DOHH2 (cell line): ENCODE data around the gene KLK15.

Experiments
- H3F3A ChIP-seq: fragments of 200-600 bp; sonication (generic), shearing (Covaris generic); 2 replicates; pipeline ENCODE4 v1.6.0; 2016; ENCODE audit warnings: antibody characterized with exemption, mild to moderate bottlenecking; ENCODE audit not compliant: control insufficient read depth, insufficient read depth
- H3K27ac ChIP-seq: fragments of 200-600 bp; sonication (generic); 2 replicates; pipeline ENCODE4 v1.5.1; 2014; ENCODE audit warnings: low read depth, mild to moderate bottlenecking, low read length, moderate library complexity
- H3K27me3 ChIP-seq: fragments of 200-600 bp; sonication (generic); 2 replicates; pipeline ENCODE4 v1.6.1; 2014; ENCODE audit warnings: mild to moderate bottlenecking, low read length, mixed read lengths; ENCODE audit not compliant: control insufficient read depth
- H3K36me3 ChIP-seq: fragments of 200-600 bp; sonication (generic); 2 replicates; pipeline ENCODE4 v1.6.1; 2014; ENCODE audit warnings: mild to moderate bottlenecking, low read length, moderate library complexity, mixed read lengths; ENCODE audit not compliant: control insufficient read depth
- H3K4me1 ChIP-seq: fragments of 200-600 bp; sonication (generic); 2 replicates; pipeline ENCODE4 v1.6.1; 2014; ENCODE audit warnings: mild to moderate bottlenecking, low read length, mixed read lengths; ENCODE audit not compliant: control insufficient read depth
- H3K4me2 ChIP-seq: fragments of 200-600 bp; sonication (generic); 2 replicates; pipeline ENCODE4 v1.6.0; 2014; ENCODE audit warnings: mild to moderate bottlenecking, low read length, moderate library complexity
- H3K4me3 ChIP-seq: fragments of 200-600 bp; sonication (generic); 2 replicates; pipeline ENCODE4 v1.5.1; 2014; ENCODE audit warnings: mild to moderate bottlenecking, low read length, mixed read lengths
- H3K79me2 ChIP-seq: fragments of 200-600 bp; sonication (generic); 2 replicates; pipeline ENCODE4 v1.6.1; 2014; ENCODE audit warnings: mild to moderate bottlenecking, low read length, mixed read lengths; ENCODE audit not compliant: control insufficient read depth
- H3K9me2 ChIP-seq: fragments of 200-600 bp; sonication (generic); replicated peaks from 2 replicates; pipeline ENCODE4 v1.6.1; 2014; ENCODE audit warnings: mild to moderate bottlenecking, low read length, mixed read lengths; ENCODE audit not compliant: control insufficient read depth
- H3K9me3 ChIP-seq: fragments of 200-600 bp; sonication (generic); 2 replicates; pipeline ENCODE4 v1.6.1; 2014; ENCODE audit warnings: antibody characterized with exemption, low read length, mixed read lengths; ENCODE audit not compliant: control insufficient read depth, insufficient read depth
- H4K20me1 ChIP-seq: fragments of 200-600 bp; sonication (generic); 2 replicates; pipeline ENCODE4 v1.6.0; 2014; ENCODE audit warnings: low read depth, mild to moderate bottlenecking, antibody characterized with exemption, low read length, moderate library complexity; ENCODE audit not compliant: control insufficient read depth, insufficient read depth
- EZH2phosphoT487 ChIP-seq: fragments of 200-600 bp; sonication (generic); IDR thresholded peaks from 2 replicates; pipeline ENCODE4 v1.6.1; 2017; ENCODE audit warnings: borderline replicate concordance, mild to moderate bottlenecking, antibody characterized with exemption, low read length, moderate library complexity, mixed read lengths
- TF ChIP-seq, protein P1 (sequence below): fragments of 200-600 bp; sonication (generic); IDR thresholded peaks from one replicate; pipeline ENCODE4 v1.5.1; 2014; ENCODE audit warnings: antibody characterized with exemption, mild to moderate bottlenecking, low read depth, low read length; ENCODE audit not compliant: poor library complexity, severe bottlenecking

The KLK15 gene

DNA sequence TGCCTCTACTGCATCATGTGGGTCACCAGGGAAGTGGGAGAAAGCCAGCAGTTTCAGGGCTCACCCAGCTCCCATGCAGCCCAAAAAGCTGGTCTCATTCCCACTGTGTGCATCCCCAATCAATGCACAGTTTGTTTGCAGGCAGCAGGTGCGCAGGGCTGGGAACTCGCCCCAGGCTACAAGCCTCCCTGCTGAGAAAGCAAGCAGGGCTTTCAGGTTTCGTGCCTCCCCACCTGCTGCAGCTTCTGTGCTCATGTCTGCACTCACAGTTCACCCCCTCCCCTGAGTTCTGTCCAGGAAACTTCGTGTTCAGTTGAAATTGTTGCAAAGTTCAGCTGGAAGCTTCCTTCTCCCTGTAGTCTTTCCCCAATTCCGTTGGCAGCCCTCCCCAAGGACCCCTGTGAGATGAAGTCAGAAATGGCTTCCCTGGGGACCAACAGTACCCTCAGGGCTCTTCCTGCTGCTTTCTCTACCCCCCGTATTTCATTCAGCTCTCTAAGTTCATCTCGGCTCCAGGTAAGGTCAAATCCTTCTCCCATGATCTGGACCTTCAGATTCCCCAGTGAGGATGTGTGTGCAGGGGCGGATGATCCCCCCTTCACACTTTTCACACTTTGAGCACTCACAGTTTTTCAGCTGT, 11.0 kb upstream of the KLK15 start:
- no peak overlapping the region for H3K4me3 ChIP-seq
- peaks cover 12% of the 10 kb centered on the region for H3K27me3 ChIP-seq
- H4K20me1 ChIP-seq, result no peaks in the 10 kb centered on the region
- H3K4me1 ChIP-seq, result no peaks in the 10 kb centered on the region
- H3K27ac ChIP-seq, result no peak overlapping the region
- no peaks in the 10 kb centered on the region for H3K79me2 ChIP-seq
- no peaks in the 10 kb centered on the region for H3K9me2 ChIP-seq
- TF ChIP-seq, protein P1, sequence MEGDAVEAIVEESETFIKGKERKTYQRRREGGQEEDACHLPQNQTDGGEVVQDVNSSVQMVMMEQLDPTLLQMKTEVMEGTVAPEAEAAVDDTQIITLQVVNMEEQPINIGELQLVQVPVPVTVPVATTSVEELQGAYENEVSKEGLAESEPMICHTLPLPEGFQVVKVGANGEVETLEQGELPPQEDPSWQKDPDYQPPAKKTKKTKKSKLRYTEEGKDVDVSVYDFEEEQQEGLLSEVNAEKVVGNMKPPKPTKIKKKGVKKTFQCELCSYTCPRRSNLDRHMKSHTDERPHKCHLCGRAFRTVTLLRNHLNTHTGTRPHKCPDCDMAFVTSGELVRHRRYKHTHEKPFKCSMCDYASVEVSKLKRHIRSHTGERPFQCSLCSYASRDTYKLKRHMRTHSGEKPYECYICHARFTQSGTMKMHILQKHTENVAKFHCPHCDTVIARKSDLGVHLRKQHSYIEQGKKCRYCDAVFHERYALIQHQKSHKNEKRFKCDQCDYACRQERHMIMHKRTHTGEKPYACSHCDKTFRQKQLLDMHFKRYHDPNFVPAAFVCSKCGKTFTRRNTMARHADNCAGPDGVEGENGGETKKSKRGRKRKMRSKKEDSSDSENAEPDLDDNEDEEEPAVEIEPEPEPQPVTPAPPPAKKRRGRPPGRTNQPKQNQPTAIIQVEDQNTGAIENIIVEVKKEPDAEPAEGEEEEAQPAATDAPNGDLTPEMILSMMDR, result no peak
- H3K4me2 ChIP-seq, result no peak overlapping the region
- H3K36me3 ChIP-seq, result no peaks in the 10 kb centered on the region
- H3K9me3 ChIP-seq, result no peaks in the 10 kb centered on the region
- no peaks in the 10 kb centered on the region for H3F3A ChIP-seq

DNA sequence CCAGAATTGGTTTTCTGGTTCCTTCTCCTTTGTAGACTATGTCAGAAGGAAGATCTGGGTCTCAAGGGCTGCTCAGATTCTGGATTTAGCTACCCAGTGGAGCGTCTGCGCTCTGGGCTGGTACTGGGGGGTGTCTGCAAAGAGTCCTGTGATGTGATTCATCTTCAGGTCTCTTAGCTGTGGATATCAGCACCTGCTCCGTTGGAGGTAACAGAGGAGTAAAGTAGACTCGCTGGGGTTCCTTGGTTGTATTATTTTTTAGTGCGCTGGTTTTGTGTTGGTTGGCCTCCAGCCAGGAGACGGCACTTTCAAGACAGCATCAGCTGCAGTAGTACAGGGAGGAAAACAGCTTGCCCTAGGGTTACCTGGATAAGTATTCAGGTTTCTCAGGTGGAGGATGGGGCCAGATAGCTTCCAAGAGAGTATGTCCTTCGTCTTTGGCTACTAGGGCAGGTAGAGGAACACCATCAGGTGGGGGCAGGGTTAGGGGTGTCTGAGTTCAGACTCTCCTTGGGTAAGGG, 10.4 kb upstream of the KLK15 start:
- Histone ChIP-seq H3K4me3 (no peak overlapping the region), H3K27ac (no peak overlapping the region), H3K36me3 (no peaks in the 10 kb centered on the region), H3K4me1 (no peaks in the 10 kb centered on the region), H3K4me2 (no peak overlapping the region), H3K9me2 (no peaks in the 10 kb centered on the region), H3K27me3 (peaks cover 9% of the 10 kb centered on the region), H3F3A (no peaks in the 10 kb centered on the region), H3K9me3 (no peaks in the 10 kb centered on the region), H3K79me2 (no peaks in the 10 kb centered on the region), H4K20me1 (no peaks in the 10 kb centered on the region)
- TF ChIP-seq EZH2phosphoT487, result no peak
- TF ChIP-seq, protein P1, result no peak

DNA sequence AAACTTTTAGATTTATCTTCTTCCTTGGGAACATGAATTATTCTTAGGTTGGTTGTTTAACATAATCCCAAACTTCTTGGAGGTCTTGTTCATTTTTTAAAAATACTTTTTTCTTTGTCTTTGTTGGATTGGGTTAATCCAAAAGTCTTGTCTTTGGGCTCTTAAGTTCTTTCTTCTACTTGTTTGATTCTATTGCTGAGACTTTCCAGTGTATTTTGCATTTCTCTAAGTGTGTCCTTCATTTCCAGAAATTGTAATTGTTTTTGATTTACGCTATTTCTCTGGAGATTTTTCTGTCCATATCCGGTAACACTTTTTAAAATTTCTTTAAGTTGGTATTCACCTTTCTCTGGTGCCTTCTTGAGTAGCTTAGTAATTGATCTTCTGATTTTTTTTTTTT, 9.8 kb upstream of the KLK15 start:
- H4K20me1 ChIP-seq, result no peaks in the 10 kb centered on the region
- H3F3A ChIP-seq, result no peaks in the 10 kb centered on the region
- peaks cover 3% of the 10 kb centered on the region; the same call in 1 of the 2 replicates for H3K27me3 ChIP-seq
- H3K9me2 ChIP-seq, result no peaks in the 10 kb centered on the region
- H3K4me2 ChIP-seq, result no peak overlapping the region
- TF ChIP-seq, protein P1, result no peak
- no peak for TF ChIP-seq EZH2phosphoT487
- no peaks in the 10 kb centered on the region for H3K79me2 ChIP-seq
- H3K4me1 ChIP-seq, result no peaks in the 10 kb centered on the region
- no peaks in the 10 kb centered on the region for H3K9me3 ChIP-seq
- H3K36me3 ChIP-seq, result no peaks in the 10 kb centered on the region
- no peak overlapping the region for H3K4me3 ChIP-seq
- H3K27ac ChIP-seq, result no peak overlapping the region
